Panc1 (cell line): ENCODE results near the gene NR6A1. TPM values are rescaled to one million over a fixed set of nuclear protein-coding genes. Genes with fewer than 3 reads are reported as not detected.

Experiments used
- ATAC-seq: fragments of 200-7000 bp; cut with Tn5 transposase; 2 replicates; pipeline ENCODE4 v1.9.1; 2020; ENCODE audit warnings: mild to moderate bottlenecking, moderate library complexity
- BruUV-seq: library from RNA; stranded (reverse); fragments of 400-500 nt; replicated peaks from 2 replicates; lab custom pipeline; 2021; lab: Mats Ljungman, UMichigan
- CTCF ChIA-PET: fragments of 300-600 bp; sonication (Branson Sonifier 250); formaldehyde crosslinking; loops from one replicate; lab custom pipeline; 2022; ENCODE audit warnings: antibody characterized with exemption; lab: Charles Lee
- POLR2A ChIA-PET: fragments of 300-600 bp; sonication (Branson Sonifier 250); formaldehyde crosslinking; loops from one replicate; lab custom pipeline; 2022; ENCODE audit warnings: antibody characterized with exemption; lab: Charles Lee
- DNase-seq: peaks from one replicate; pipeline ENCODE4 v3.0.0-alpha.2; 2010; ENCODE audit warnings: low read depth, low spot score
- H3K27ac ChIP-seq: 2 replicates; pipeline ENCODE4 v1.5.1; 2011; ENCODE audit warnings: mild to moderate bottlenecking, low read length, inconsistent platforms
- H3K27me3 ChIP-seq: fragments of 200-500 bp; sonication (Bioruptor generic); 2 replicates; pipeline ENCODE4 v1.6.0; 2014; ENCODE audit warnings: low read length, inconsistent platforms; ENCODE audit not compliant: control insufficient read depth, insufficient read depth
- H3K36me3 ChIP-seq: fragments of 200-500 bp; sonication (Bioruptor generic); 2 replicates; pipeline ENCODE4 v1.5.1; 2014; ENCODE audit warnings: inconsistent platforms, mild to moderate bottlenecking, low read length, moderate library complexity; ENCODE audit not compliant: control insufficient read depth, insufficient read depth
- H3K4me1 ChIP-seq: 2 replicates; pipeline ENCODE4 v1.5.1; 2011; ENCODE audit warnings: inconsistent platforms, mild to moderate bottlenecking, low read length, moderate library complexity; ENCODE audit not compliant: control insufficient read depth, insufficient read depth
- H3K4me3 ChIP-seq, 2 experiments: 2 replicates each; pipeline ENCODE4 v1.5.1; 2011 to 2012; ENCODE audit warnings: low read depth in 2 of 2, low read length in 2 of 2, mild to moderate bottlenecking in 2 of 2, inconsistent platforms in 1 of 2, moderate library complexity in 1 of 2
- H3K9me3 ChIP-seq: fragments of 200-500 bp; sonication (Bioruptor generic); 2 replicates; pipeline ENCODE4 v1.5.1; 2014; ENCODE audit warnings: low read depth, mild to moderate bottlenecking, inconsistent platforms, low read length, moderate library complexity; ENCODE audit not compliant: control insufficient read depth, insufficient read depth
- POLR2AphosphoS5 ChIP-seq: IDR thresholded peaks from 2 replicates; pipeline ENCODE4 v1.6.1; 2012; ENCODE audit warnings: mild to moderate bottlenecking, low read depth, low read length, moderate library complexity
- SIN3A ChIP-seq: IDR thresholded peaks from 2 replicates; pipeline ENCODE4 v1.6.1; 2012; ENCODE audit warnings: low read depth, mild to moderate bottlenecking, low read length, moderate library complexity, borderline replicate concordance; ENCODE audit not compliant: insufficient read depth
- TCF7L2 ChIP-seq: IDR thresholded peaks from 2 replicates; pipeline ENCODE4 v1.6.1; 2011; ENCODE audit warnings: mild to moderate bottlenecking, low read depth, low read length, inconsistent platforms
- in situ Hi-C: cut with HindIII; loops from 2 replicates; pipeline ENCODE4 v1.10.0; 2016; ENCODE audit warnings: low sequenced_read_pairs, low pct_unique_long_range_greater_than_20kb
- intact Hi-C: fragments of 100-400 bp; cut with micrococcal nuclease; formaldehyde crosslinking; loops from one replicate; pipeline ENCODE4 v1.10.0; 2022; ENCODE audit not compliant: unreplicated experiment
- total RNA-seq: library from RNA; stranded (reverse); gene quantifications from one replicate; pipeline ENCODE4 v1.2.1, GENCODE V29; 2021; ENCODE audit not compliant: unreplicated experiment
- TF ChIP-seq, protein P1 (sequence below): fragments of 450-650 bp; IDR thresholded peaks from 2 replicates; pipeline ENCODE4 v1.5.1; 2017; ENCODE audit warnings: mild to moderate bottlenecking
- TF ChIP-seq, protein P2 (sequence below), 2 experiments: IDR thresholded peaks; 2 replicates each; pipeline ENCODE4 v1.6.1; 2011 to 2012; ENCODE audit warnings: low read depth in 2 of 2, control low read depth in 1 of 2, low read length in 1 of 2, mild to moderate bottlenecking in 1 of 2, moderate library complexity in 1 of 2; ENCODE audit not compliant: insufficient read depth in 1 of 2

NR6A1 gene
- total RNA-seq, 1 experiment from 2014 or later: 7.6 TPM

DNA sequence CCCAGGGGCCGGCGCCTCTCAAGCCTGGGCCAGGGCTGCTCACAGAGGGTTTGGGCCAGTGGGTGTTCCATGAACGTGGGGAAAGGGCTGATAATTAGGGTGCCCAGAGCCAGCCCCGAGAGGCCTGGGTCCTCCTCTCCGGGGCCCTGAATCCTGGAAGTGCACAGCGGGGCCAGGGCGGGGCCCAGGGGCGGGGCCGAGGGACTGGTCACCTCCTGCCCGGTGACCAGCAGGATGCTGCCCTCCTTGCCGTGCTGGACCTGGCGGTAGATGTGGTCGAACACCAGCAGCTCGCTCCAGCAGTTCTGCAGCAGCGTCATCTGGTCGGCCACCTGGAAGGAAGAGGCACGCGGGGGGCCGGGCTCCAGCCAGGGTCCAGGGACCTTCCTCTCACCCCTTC, 278.3 kb downstream of the NR6A1 start:
- no peaks in the 10 kb centered on the region for H3K27me3 ChIP-seq
- no peaks in the 10 kb centered on the region for H3K9me3 ChIP-seq
- H3K4me1 ChIP-seq: no peaks in the 10 kb centered on the region
- no TSS peak for BruUV-seq
- intact Hi-C loops: no loop called here
- POLR2A ChIA-PET: no interaction called here
- no peaks in the 10 kb centered on the region for H3K36me3 ChIP-seq
- no peak overlapping the region for H3K27ac ChIP-seq
- ATAC-seq (no peak), DNase-seq (no peak)
- no peak overlapping the region for H3K4me3 ChIP-seq
- in situ Hi-C loops: no loop called here
- CTCF ChIA-PET: no interaction called here
- TF ChIP-seq POLR2AphosphoS5 (no peak), TCF7L2 (no peak), SIN3A (no peak)
- TF ChIP-seq, protein P1, sequence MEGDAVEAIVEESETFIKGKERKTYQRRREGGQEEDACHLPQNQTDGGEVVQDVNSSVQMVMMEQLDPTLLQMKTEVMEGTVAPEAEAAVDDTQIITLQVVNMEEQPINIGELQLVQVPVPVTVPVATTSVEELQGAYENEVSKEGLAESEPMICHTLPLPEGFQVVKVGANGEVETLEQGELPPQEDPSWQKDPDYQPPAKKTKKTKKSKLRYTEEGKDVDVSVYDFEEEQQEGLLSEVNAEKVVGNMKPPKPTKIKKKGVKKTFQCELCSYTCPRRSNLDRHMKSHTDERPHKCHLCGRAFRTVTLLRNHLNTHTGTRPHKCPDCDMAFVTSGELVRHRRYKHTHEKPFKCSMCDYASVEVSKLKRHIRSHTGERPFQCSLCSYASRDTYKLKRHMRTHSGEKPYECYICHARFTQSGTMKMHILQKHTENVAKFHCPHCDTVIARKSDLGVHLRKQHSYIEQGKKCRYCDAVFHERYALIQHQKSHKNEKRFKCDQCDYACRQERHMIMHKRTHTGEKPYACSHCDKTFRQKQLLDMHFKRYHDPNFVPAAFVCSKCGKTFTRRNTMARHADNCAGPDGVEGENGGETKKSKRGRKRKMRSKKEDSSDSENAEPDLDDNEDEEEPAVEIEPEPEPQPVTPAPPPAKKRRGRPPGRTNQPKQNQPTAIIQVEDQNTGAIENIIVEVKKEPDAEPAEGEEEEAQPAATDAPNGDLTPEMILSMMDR: no peak
- TF ChIP-seq, protein P2, sequence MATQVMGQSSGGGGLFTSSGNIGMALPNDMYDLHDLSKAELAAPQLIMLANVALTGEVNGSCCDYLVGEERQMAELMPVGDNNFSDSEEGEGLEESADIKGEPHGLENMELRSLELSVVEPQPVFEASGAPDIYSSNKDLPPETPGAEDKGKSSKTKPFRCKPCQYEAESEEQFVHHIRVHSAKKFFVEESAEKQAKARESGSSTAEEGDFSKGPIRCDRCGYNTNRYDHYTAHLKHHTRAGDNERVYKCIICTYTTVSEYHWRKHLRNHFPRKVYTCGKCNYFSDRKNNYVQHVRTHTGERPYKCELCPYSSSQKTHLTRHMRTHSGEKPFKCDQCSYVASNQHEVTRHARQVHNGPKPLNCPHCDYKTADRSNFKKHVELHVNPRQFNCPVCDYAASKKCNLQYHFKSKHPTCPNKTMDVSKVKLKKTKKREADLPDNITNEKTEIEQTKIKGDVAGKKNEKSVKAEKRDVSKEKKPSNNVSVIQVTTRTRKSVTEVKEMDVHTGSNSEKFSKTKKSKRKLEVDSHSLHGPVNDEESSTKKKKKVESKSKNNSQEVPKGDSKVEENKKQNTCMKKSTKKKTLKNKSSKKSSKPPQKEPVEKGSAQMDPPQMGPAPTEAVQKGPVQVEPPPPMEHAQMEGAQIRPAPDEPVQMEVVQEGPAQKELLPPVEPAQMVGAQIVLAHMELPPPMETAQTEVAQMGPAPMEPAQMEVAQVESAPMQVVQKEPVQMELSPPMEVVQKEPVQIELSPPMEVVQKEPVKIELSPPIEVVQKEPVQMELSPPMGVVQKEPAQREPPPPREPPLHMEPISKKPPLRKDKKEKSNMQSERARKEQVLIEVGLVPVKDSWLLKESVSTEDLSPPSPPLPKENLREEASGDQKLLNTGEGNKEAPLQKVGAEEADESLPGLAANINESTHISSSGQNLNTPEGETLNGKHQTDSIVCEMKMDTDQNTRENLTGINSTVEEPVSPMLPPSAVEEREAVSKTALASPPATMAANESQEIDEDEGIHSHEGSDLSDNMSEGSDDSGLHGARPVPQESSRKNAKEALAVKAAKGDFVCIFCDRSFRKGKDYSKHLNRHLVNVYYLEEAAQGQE (IDR thresholded peaks at IDR 0.05; ENCODE audit: insufficient read depth in 1 of 2, low read depth in 2 of 2, low read length in 1 of 2): no peak

DNA sequence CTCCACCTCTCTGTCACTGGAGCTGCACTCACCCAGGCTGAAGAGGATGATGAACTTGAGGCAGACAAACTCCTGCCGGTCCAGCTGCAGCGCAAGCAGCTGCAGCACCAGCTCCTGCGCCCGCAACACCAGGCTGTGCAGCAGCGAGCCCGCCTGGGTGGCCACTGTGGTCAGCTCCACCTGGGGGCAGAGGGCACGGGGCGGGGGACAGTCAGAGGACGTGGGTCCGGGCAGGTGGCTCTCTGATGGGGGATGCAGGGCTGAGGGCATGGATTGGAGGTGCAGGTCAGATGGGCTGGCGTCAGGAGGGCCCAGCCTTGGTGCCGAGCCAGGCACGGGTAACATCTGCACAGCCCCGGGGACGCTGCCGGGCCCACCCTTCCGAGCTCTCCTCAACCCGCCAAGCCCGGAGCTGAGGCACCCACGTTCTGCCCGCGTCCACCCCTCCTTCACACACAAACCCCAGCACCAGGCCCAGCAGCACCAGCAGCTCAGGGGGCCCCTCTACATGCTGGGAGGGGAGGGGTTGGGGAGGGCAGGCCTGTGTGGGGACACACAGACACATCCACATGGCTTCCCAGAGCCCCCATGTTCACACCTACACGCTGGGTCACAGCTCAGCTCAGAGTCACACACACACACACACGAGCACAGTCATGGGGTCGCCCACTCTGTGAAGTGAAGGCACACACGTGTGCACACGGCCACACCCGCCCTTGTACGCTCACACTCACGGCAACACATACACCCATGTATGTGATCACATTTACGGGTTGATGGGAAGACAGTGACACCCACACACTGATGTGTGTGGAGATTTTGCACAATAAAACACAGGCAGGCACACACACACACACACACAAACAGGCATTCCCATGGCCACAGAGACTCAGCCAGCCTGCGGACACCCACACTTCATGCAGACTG, 279.8 kb downstream of the NR6A1 start:
- ATAC-seq: no peak
- ChIA-PET POLR2A (interaction anchor here (0.5 to 0.6 kb wide), 2 partner anchors 11 to 121 kb away, joined by 4 read pairs; no protein-coding TSS in a partner anchor), CTCF (no interaction called here)

More for the DNA sequence above, 279.8 kb downstream of the NR6A1 start:
- H3K9me3 ChIP-seq: no peaks in the 10 kb centered on the region
- no TSS peak for BruUV-seq
- no peaks in the 10 kb centered on the region for H3K4me1 ChIP-seq
- TF ChIP-seq, protein P2 (IDR thresholded peaks at IDR 0.05; ENCODE audit: insufficient read depth in 1 of 2, low read depth in 2 of 2, low read length in 1 of 2): no peak
- TF ChIP-seq SIN3A (no peak), POLR2AphosphoS5 (no peak), TCF7L2 (no peak)
- TF ChIP-seq, protein P1: no peak
- H3K27ac ChIP-seq: no peak overlapping the region
- H3K4me3 ChIP-seq: no peak overlapping the region
- in situ Hi-C loops: no loop called here
- DNase-seq: no peak
- intact Hi-C loops: no loop called here
- no peaks in the 10 kb centered on the region for H3K27me3 ChIP-seq
- H3K36me3 ChIP-seq: no peaks in the 10 kb centered on the region
